ENCODE results near the gene PI4KB.

DNA sequence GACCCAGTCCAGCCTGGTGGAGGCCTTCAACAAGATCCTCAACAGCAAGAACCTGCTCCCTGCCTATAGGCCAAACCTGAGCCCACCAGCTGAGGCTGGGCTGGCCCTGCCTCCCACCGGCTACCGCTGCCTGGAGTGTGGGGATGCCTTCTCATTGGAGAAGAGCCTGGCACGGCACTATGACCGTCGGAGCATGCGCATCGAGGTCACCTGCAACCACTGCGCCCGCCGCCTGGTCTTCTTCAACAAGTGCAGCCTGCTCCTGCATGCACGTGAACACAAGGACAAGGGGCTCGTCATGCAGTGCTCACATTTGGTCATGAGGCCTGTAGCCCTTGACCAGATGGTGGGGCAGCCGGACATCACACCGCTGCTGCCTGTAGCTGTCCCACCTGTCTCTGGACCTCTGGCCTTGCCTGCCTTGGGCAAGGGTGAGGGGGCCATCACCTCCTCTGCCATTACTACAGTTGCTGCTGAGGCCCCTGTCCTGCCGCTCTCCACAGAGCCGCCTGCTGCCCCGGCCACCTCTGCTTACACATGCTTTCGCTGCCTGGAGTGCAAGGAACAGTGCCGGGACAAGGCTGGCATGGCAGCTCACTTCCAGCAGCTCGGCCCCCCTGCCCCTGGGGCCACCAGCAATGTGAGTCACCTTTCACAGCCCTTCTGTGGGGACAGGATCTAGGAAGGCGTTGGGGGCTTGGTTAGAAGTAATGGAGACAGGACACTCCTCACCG lies 39.3 kb downstream of the PI4KB start:
- TF ChIP-seq ZNF565 (CRISPR knock-in tag; conservative IDR thresholded peaks at IDR 0.05; ENCODE audit: low read depth): no peak
- no peak for TF ChIP-seq PPARA (CRISPR knock-in tag; IDR thresholded peaks at IDR 0.05; ENCODE audit: borderline replicate concordance)
- TF ChIP-seq, protein P1, sequence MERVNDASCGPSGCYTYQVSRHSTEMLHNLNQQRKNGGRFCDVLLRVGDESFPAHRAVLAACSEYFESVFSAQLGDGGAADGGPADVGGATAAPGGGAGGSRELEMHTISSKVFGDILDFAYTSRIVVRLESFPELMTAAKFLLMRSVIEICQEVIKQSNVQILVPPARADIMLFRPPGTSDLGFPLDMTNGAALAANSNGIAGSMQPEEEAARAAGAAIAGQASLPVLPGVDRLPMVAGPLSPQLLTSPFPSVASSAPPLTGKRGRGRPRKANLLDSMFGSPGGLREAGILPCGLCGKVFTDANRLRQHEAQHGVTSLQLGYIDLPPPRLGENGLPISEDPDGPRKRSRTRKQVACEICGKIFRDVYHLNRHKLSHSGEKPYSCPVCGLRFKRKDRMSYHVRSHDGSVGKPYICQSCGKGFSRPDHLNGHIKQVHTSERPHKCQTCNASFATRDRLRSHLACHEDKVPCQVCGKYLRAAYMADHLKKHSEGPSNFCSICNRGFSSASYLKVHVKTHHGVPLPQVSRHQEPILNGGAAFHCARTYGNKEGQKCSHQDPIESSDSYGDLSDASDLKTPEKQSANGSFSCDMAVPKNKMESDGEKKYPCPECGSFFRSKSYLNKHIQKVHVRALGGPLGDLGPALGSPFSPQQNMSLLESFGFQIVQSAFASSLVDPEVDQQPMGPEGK (CRISPR knock-in tag; IDR thresholded peaks at IDR 0.05; ENCODE audit: borderline replicate concordance): no peak
